ENCODE data around the gene YKT6.
A peak's percentile ranks its signal among the peaks of the same experiment; 100 is the strongest.

YKT6 gene

GRCh38 chr7:44246396-44247113 is 45.8 kb downstream of the YKT6 start:
- ATAC-seq (replicated peaks) (no peak), DNase-seq (no peak)
- Mint-ChIP-seq H3K4me1 (ENCODE audit: low read depth in 2 of 2) (peaks cover 0 to 4% of the 10 kb centered on the region in 2 donors), H3K36me3 (ENCODE audit: insufficient read depth) (no peaks in the 10 kb centered on the region), H3K27me3 (no peaks in the 10 kb centered on the region), H3K4me3 (no peak overlapping the region), H3K27ac (no peak overlapping the region), H3K9me3 (no peaks in the 10 kb centered on the region)

- H3K27me3 Mint-ChIP-seq = no peaks in the 10 kb centered on the region
Measured at GRCh38 chr7:44247868-44248651, 47.3 kb downstream of the YKT6 start.

GRCh38 chr7:44249639-44250234 is 49.0 kb downstream of the YKT6 start:
- Mint-ChIP-seq H3K4me3 (no peak overlapping the region), H3K9me3 (no peaks in the 10 kb centered on the region), H3K27me3 (no peaks in the 10 kb centered on the region), H3K4me1 (ENCODE audit: low read depth in 2 of 2) (peaks cover 0 to 5% of the 10 kb centered on the region in 2 donors), H3K27ac (no peak overlapping the region), H3K36me3 (ENCODE audit: insufficient read depth) (peaks cover 8% of the 10 kb centered on the region)
- DNase-seq = no peak
- no peak for ATAC-seq (replicated peaks)

More at GRCh38 chr7:44247868-44248651, 47.3 kb downstream of the YKT6 start:
- no peak for ATAC-seq (replicated peaks)
- Mint-ChIP-seq H3K36me3 (ENCODE audit: insufficient read depth) (no peaks in the 10 kb centered on the region), H3K4me3 (no peak overlapping the region), H3K9me3 (no peaks in the 10 kb centered on the region), H3K27ac (no peak overlapping the region), H3K4me1 (ENCODE audit: low read depth in 2 of 2) (peaks cover 0 to 4% of the 10 kb centered on the region in 2 donors)
- DNase-seq = no peak

GRCh38 chr7:44251269-44251668 is 50.5 kb downstream of the YKT6 start:
- Mint-ChIP-seq H3K36me3 (ENCODE audit: insufficient read depth) (peaks cover 10% of the 10 kb centered on the region), H3K4me3 (no peak overlapping the region), H3K27ac (no peak overlapping the region), H3K27me3 (no peaks in the 10 kb centered on the region), H3K4me1 (ENCODE audit: low read depth in 2 of 2) (peaks cover 0 to 5% of the 10 kb centered on the region in 2 donors), H3K9me3 (no peaks in the 10 kb centered on the region)
- ATAC-seq (replicated peaks) (no peak), DNase-seq (no peak)

- H3K27ac Mint-ChIP-seq = peak overlapping the region in 1 of 2 donors; percentile 46
- H3K4me1 Mint-ChIP-seq (ENCODE audit: low read depth in 2 of 2) = peaks cover 0 to 5% of the 10 kb centered on the region in 2 donors
- H3K36me3 Mint-ChIP-seq (ENCODE audit: insufficient read depth) = peaks cover 10% of the 10 kb centered on the region
- no peak overlapping the region for H3K4me3 Mint-ChIP-seq
- H3K27me3 Mint-ChIP-seq = no peaks in the 10 kb centered on the region
- ATAC-seq (replicated peaks) = no peak
- H3K9me3 Mint-ChIP-seq = no peaks in the 10 kb centered on the region
- no peak for DNase-seq
Measured at GRCh38 chr7:44251881-44252280, 51.1 kb downstream of the YKT6 start.

- peaks cover 14 to 17% of the 10 kb centered on the region in 2 donors for H3K4me1 Mint-ChIP-seq (ENCODE audit: low read depth in 2 of 2)
- peaks cover 10% of the 10 kb centered on the region for H3K36me3 Mint-ChIP-seq (ENCODE audit: insufficient read depth)
- H3K9me3 Mint-ChIP-seq = no peaks in the 10 kb centered on the region
- ATAC-seq (replicated peaks) (no peak), DNase-seq (no peak)
- H3K4me3 Mint-ChIP-seq = no peak overlapping the region
- peak overlapping the region; percentile 15 to 84 for H3K27ac Mint-ChIP-seq
- no peaks in the 10 kb centered on the region for H3K27me3 Mint-ChIP-seq
Measured at GRCh38 chr7:44256459-44256858, 55.7 kb downstream of the YKT6 start.

- DNase-seq (no peak), ATAC-seq (replicated peaks) (no peak)
- peaks cover 14 to 17% of the 10 kb centered on the region in 2 donors for H3K4me1 Mint-ChIP-seq (ENCODE audit: low read depth in 2 of 2)
- H3K9me3 Mint-ChIP-seq = no peaks in the 10 kb centered on the region
- peaks cover 0 to under 1% of the 10 kb centered on the region in 2 donors for H3K27me3 Mint-ChIP-seq
- H3K27ac Mint-ChIP-seq = peak overlapping the region; percentile 90 to 93
- peaks cover 10% of the 10 kb centered on the region for H3K36me3 Mint-ChIP-seq (ENCODE audit: insufficient read depth)
- peak overlapping the region in 1 of 2 donors; percentile 30 for H3K4me3 Mint-ChIP-seq
Measured at GRCh38 chr7:44257213-44257612, 56.4 kb downstream of the YKT6 start.

GRCh38 chr7:44257618-44258422 is 57.0 kb downstream of the YKT6 start:
- Mint-ChIP-seq H3K27me3 (peaks cover 0 to 7% of the 10 kb centered on the region in 2 donors), H3K27ac (peak overlapping the region; percentile 90 to 93), H3K36me3 (ENCODE audit: insufficient read depth) (peaks cover 10% of the 10 kb centered on the region), H3K9me3 (no peaks in the 10 kb centered on the region), H3K4me3 (peak overlapping the region; percentile 30 to 61), H3K4me1 (ENCODE audit: low read depth in 2 of 2) (peaks cover 14 to 17% of the 10 kb centered on the region in 2 donors)
- DNase-seq (peak; percentile 40 to 44 (median 43)), ATAC-seq (replicated peaks) (peak; percentile 92)

- ATAC-seq (replicated peaks) (no peak), DNase-seq (no peak)
- H3K4me1 Mint-ChIP-seq (ENCODE audit: low read depth in 2 of 2) = peaks cover 14 to 17% of the 10 kb centered on the region in 2 donors
- peak overlapping the region; percentile 30 to 61 for H3K4me3 Mint-ChIP-seq
- H3K36me3 Mint-ChIP-seq (ENCODE audit: insufficient read depth) = peaks cover 10% of the 10 kb centered on the region
- H3K27ac Mint-ChIP-seq = peak overlapping the region; percentile 90 to 93
- peaks cover 0 to 13% of the 10 kb centered on the region in 2 donors for H3K27me3 Mint-ChIP-seq
- no peaks in the 10 kb centered on the region for H3K9me3 Mint-ChIP-seq
Measured at GRCh38 chr7:44258423-44258760, 57.6 kb downstream of the YKT6 start.

GRCh38 chr7:44258865-44259546 is 58.2 kb downstream of the YKT6 start:
- DNase-seq = no peak
- H3K9me3 Mint-ChIP-seq = no peaks in the 10 kb centered on the region
- H3K27ac Mint-ChIP-seq = peak overlapping the region; percentile 56 to 90
- H3K36me3 Mint-ChIP-seq (ENCODE audit: insufficient read depth) = peaks cover 9% of the 10 kb centered on the region
- H3K4me1 Mint-ChIP-seq (ENCODE audit: low read depth in 2 of 2) = peaks cover 14 to 17% of the 10 kb centered on the region in 2 donors
- peak overlapping the region in 1 of 2 donors; percentile 30 for H3K4me3 Mint-ChIP-seq
- H3K27me3 Mint-ChIP-seq = peaks cover 0 to 19% of the 10 kb centered on the region in 2 donors
- no peak for ATAC-seq (replicated peaks)

GRCh38 chr7:44259547-44260457 is 59.0 kb downstream of the YKT6 start:
- ATAC-seq (replicated peaks) (no peak), DNase-seq (no peak)
- Mint-ChIP-seq H3K4me3 (no peak overlapping the region), H3K9me3 (no peaks in the 10 kb centered on the region), H3K27ac (peak overlapping the region; percentile 56 to 83), H3K4me1 (ENCODE audit: low read depth in 2 of 2) (peaks cover 14 to 16% of the 10 kb centered on the region in 2 donors), H3K36me3 (ENCODE audit: insufficient read depth) (peaks cover 2% of the 10 kb centered on the region), H3K27me3 (peaks cover 0 to 25% of the 10 kb centered on the region in 2 donors)

- Mint-ChIP-seq H3K4me1 (ENCODE audit: low read depth in 2 of 2) (peaks cover 14 to 16% of the 10 kb centered on the region in 2 donors), H3K27ac (no peak overlapping the region), H3K36me3 (ENCODE audit: insufficient read depth) (no peaks in the 10 kb centered on the region), H3K9me3 (no peaks in the 10 kb centered on the region), H3K27me3 (peaks cover 0 to 31% of the 10 kb centered on the region in 2 donors), H3K4me3 (no peak overlapping the region)
- ATAC-seq (replicated peaks) (no peak), DNase-seq (no peak)
Measured at GRCh38 chr7:44261240-44261639, 60.5 kb downstream of the YKT6 start.

Data from effector memory CD8-positive, alpha-beta T cell (primary cell).